Measurements from ENCODE around the gene EEIG2.

EEIG2 gene

DNA sequence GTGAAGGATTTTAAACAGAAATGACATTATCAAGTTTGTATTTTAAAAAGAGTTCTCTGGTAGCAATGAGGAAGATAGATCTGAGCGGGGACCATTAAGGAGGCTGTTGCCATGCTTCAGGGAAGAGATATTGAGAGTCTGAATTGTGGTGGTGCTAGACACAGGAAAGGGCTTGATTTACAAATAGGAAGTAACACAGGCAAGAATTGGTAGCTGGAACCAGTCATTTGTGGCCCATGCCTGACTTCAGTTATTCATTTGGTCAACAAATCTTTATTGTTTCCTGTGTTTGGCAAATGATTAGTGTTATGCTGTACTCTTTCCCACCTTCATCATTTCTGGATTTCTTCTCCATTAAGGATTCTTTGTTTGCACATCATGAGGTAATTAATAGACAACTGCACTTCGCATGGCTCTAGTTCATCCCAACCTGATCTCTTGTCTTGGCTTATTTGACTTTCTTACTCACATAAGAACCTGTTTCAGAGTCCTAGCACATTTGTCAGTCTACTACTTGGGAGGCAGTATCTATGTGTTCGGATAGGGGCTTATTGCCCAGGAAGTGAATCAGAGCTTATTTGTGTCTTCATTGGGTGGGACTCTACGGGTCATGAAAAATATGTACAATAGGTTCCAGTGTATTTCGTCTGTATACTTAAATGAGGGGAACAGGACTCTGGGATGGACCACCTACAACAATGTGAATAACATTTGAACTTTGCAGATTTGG is 32.3 kb downstream of the EEIG2 start:
- Histone ChIP-seq H3F3A (ENCODE audit: insufficient read depth, low read length) (no peaks in the 10 kb centered on the region), H3K9me3 (replicated peaks; ENCODE audit: insufficient read depth, low read length) (no peaks in the 10 kb centered on the region), H3K27ac (ENCODE audit: low read length) (no peak overlapping the region), H3K9ac (ENCODE audit: low read length) (no peak overlapping the region), H3K4me1 (ENCODE audit: low read length) (no peaks in the 10 kb centered on the region), H3K4me2 (ENCODE audit: low read depth, low read length) (no peak overlapping the region), H3K27me3 (replicated peaks; ENCODE audit: insufficient read depth, low read length) (no peaks in the 10 kb centered on the region), H2AFZ (ENCODE audit: low read length) (no peak overlapping the region), H3K4me3 (ENCODE audit: low read length) (no peak overlapping the region), H4K20me1 (ENCODE audit: insufficient read depth, low read length) (no peaks in the 10 kb centered on the region), H3K36me3 (replicated peaks; ENCODE audit: insufficient read depth, low read length) (no peaks in the 10 kb centered on the region), H3K79me2 (ENCODE audit: low read length) (no peaks in the 10 kb centered on the region), H3K9me2 (replicated peaks; ENCODE audit: insufficient read depth, low read length) (no peaks in the 10 kb centered on the region)
- DNase-seq = no peak
- TF ChIP-seq CTCF (IDR thresholded peaks at IDR 0.05; ENCODE audit: low read length) = no peak
- no peak for TF ChIP-seq EZH2 (optimal IDR thresholded peaks at IDR 0.05; ENCODE audit: low read depth, low read length)
- no peak for TF ChIP-seq EZH2phosphoT487 (IDR thresholded peaks at IDR 0.05; ENCODE audit: low read length)

DNA sequence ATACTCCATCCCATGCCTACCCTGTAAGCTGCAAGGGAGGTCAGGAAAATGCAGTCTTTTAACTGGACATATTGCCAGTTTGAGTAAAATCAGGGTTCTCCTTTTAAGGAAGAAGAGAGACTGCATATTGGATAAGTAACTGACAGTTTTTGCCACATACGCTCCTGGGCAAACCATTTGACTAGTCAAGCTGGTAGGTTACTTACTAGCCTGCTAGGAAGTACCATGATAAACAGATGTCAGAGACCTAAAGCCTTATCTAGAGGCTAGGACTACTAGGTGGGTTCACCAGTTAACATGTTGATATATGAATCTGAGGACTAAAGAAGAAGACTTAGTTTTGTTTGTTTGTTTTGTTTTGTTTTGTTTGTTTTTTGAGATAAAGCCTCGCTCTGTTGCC is 33.5 kb downstream of the EEIG2 start:
- Histone ChIP-seq H3K9me2 (replicated peaks; ENCODE audit: insufficient read depth, low read length) (no peaks in the 10 kb centered on the region), H3K4me3 (ENCODE audit: low read length) (no peak overlapping the region), H3K36me3 (replicated peaks; ENCODE audit: insufficient read depth, low read length) (no peaks in the 10 kb centered on the region), H3K79me2 (ENCODE audit: low read length) (no peaks in the 10 kb centered on the region), H3K27me3 (replicated peaks; ENCODE audit: insufficient read depth, low read length) (no peaks in the 10 kb centered on the region), H3K9ac (ENCODE audit: low read length) (no peak overlapping the region), H3K9me3 (replicated peaks; ENCODE audit: insufficient read depth, low read length) (no peaks in the 10 kb centered on the region), H3K4me2 (ENCODE audit: low read depth, low read length) (no peak overlapping the region), H3F3A (ENCODE audit: insufficient read depth, low read length) (no peaks in the 10 kb centered on the region), H3K27ac (ENCODE audit: low read length) (no peak overlapping the region), H2AFZ (ENCODE audit: low read length) (no peak overlapping the region), H4K20me1 (ENCODE audit: insufficient read depth, low read length) (no peaks in the 10 kb centered on the region), H3K4me1 (ENCODE audit: low read length) (no peaks in the 10 kb centered on the region)
- TF ChIP-seq EZH2phosphoT487 (IDR thresholded peaks at IDR 0.05; ENCODE audit: low read length) (no peak), EZH2 (optimal IDR thresholded peaks at IDR 0.05; ENCODE audit: low read depth, low read length) (no peak), CTCF (IDR thresholded peaks at IDR 0.05; ENCODE audit: low read length) (no peak)
- DNase-seq = no peak

DNA sequence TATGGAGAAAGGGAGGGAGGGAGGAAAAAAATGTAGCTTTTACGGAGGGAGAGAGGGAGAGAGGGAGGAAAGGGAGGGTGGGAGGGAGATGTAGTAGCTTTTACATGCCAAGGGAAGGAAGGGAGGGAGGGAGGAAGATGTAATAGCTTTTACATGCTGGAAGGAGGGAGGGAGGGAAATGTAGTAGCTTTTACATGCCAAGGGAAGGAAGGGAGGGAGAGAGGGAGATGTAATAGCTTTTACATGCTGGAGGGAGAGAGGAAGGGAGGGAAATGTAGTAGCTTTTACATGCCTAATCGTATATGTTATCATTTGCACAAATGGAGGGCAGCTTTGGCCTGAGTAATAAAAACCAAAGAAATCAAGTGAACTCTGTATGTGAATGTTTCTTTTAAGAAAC is 35.6 kb downstream of the EEIG2 start:
- Histone ChIP-seq H3K4me1 (ENCODE audit: low read length) (no peaks in the 10 kb centered on the region), H3K9ac (ENCODE audit: low read length) (no peak overlapping the region), H3K4me2 (ENCODE audit: low read depth, low read length) (no peak overlapping the region), H3F3A (ENCODE audit: insufficient read depth, low read length) (no peaks in the 10 kb centered on the region), H3K9me3 (replicated peaks; ENCODE audit: insufficient read depth, low read length) (no peaks in the 10 kb centered on the region), H3K36me3 (replicated peaks; ENCODE audit: insufficient read depth, low read length) (no peaks in the 10 kb centered on the region), H3K27me3 (replicated peaks; ENCODE audit: insufficient read depth, low read length) (no peaks in the 10 kb centered on the region), H2AFZ (ENCODE audit: low read length) (no peak overlapping the region), H3K79me2 (ENCODE audit: low read length) (no peaks in the 10 kb centered on the region), H3K27ac (ENCODE audit: low read length) (no peak overlapping the region), H3K4me3 (ENCODE audit: low read length) (no peak overlapping the region), H3K9me2 (replicated peaks; ENCODE audit: insufficient read depth, low read length) (no peaks in the 10 kb centered on the region), H4K20me1 (ENCODE audit: insufficient read depth, low read length) (no peaks in the 10 kb centered on the region)
- no peak for DNase-seq
- TF ChIP-seq EZH2phosphoT487 (IDR thresholded peaks at IDR 0.05; ENCODE audit: low read length) (no peak), CTCF (IDR thresholded peaks at IDR 0.05; ENCODE audit: low read length) (no peak), EZH2 (optimal IDR thresholded peaks at IDR 0.05; ENCODE audit: low read depth, low read length) (no peak)

Data from MM.1S (cell line).